K562 (cell line): ENCODE data around the gene CEP170. TPM values are rescaled to one million over a fixed set of nuclear protein-coding genes. Genes with fewer than 3 reads are reported as not detected.
"Not testable (repeated sequence)": the region's sequence is repeated elsewhere in the genome, so short reads cannot be mapped to it uniquely, and the experiment has no call there.

Experiments used
- ATAC-seq: fragments of 200-7000 bp; cut with Tn5 transposase; 3 replicates; pipeline ENCODE4 v1.9.1; 2020; ENCODE audit warnings: moderate library complexity
- BruUV-seq: library from RNA; stranded (reverse); fragments of 400-500 nt; replicated peaks from 2 replicates; lab custom pipeline; 2021; lab: Mats Ljungman, UMichigan
- CTCF ChIA-PET: fragments of 300-600 bp; formaldehyde crosslinking; extraction: SDS; loops from one replicate; lab custom pipeline; 2021; ENCODE audit warnings: low intra/inter-chr PET ratio; lab: Yijun Ruan, JAX
- POLR2A ChIA-PET: fragments of 300-600, 350-650 bp; sonication (Branson Sonifier 250); formaldehyde crosslinking; extraction: SDS; loops from one replicate; lab custom pipeline; 2021; ENCODE audit warnings: antibody characterized with exemption, inconsistent platforms; lab: Yijun Ruan, JAX
- DNase-seq, 4 experiments: peaks; one replicate each; pipeline versions ENCODE4 v3.0.0 to v3.0.0-alpha.2; 2011 to 2018; ENCODE audit warnings: low spot score in 3 of 4, mixed read lengths in 3 of 4; ENCODE audit errors: extremely low read depth in 1 of 4
- FAIRE-seq: peaks from 2 replicates; lab custom pipeline; 2011; peaks lifted over from hg19 to GRCh38; lab: Jason Lieb, UNC
- H2AFZ ChIP-seq: 2 replicates; pipeline ENCODE4 v1.6.0; 2011; ENCODE audit warnings: low read depth, low read length, control low read depth, inconsistent platforms
- H3K27ac ChIP-seq: fragments of 200-600 bp; 3 replicates; pipeline ENCODE4 v1.8.0; 2011; ENCODE audit warnings: low read depth, mild to moderate bottlenecking, control low read depth, inconsistent platforms, low read length, moderate library complexity, mixed read lengths; ENCODE audit errors: extremely low read depth
- H3K27me3 ChIP-seq, 2 experiments: fragments of 300-600 bp in 1 of 2; 2 replicates in 1 of 2; 3 replicates in 1 of 2; pipeline versions ENCODE4 v1.6.0 to v1.8.0; 2011; ENCODE audit warnings: inconsistent platforms in 2 of 2, low read length in 2 of 2, mild to moderate bottlenecking in 1 of 2, mixed read lengths in 1 of 2, moderate library complexity in 1 of 2; ENCODE audit not compliant: control insufficient read depth in 2 of 2, insufficient read depth in 2 of 2
- H3K36me3 ChIP-seq: fragments of 300-600 bp; 3 replicates; pipeline ENCODE4 v1.8.0; 2011; ENCODE audit warnings: mild to moderate bottlenecking, low read length, inconsistent platforms; ENCODE audit not compliant: control insufficient read depth, insufficient read depth
- H3K4me1 ChIP-seq, 2 experiments: fragments of 200-600 bp in 1 of 2; replicated peaks in 1 of 2; 2 replicates in 1 of 2; 3 replicates in 1 of 2; pipeline versions ENCODE4 v1.5.1 to v1.8.0; 2011; ENCODE audit warnings: inconsistent platforms in 2 of 2, low read length in 2 of 2, mild to moderate bottlenecking in 1 of 2, mixed read lengths in 1 of 2, moderate library complexity in 1 of 2; ENCODE audit not compliant: control insufficient read depth in 2 of 2, insufficient read depth in 2 of 2
- H3K4me2 ChIP-seq: 2 replicates; pipeline ENCODE4 v1.6.1; 2011; ENCODE audit warnings: low read length, control low read depth, inconsistent platforms, mixed read lengths; ENCODE audit not compliant: insufficient read depth
- H3K4me3 ChIP-seq: fragments of 200-600 bp; sonication (generic), shearing (Covaris generic); 2 replicates; pipeline ENCODE4 v1.5.1; 2016; ENCODE audit warnings: control low read depth, inconsistent platforms
- H3K79me2 ChIP-seq: fragments of 200-600 bp; 3 replicates; pipeline ENCODE4 v1.8.0; 2011; ENCODE audit warnings: low read length, inconsistent platforms; ENCODE audit not compliant: control insufficient read depth, insufficient read depth
- H3K9ac ChIP-seq, 2 experiments: 2 replicates each; pipeline versions ENCODE4 v1.6.0 to v1.6.1; 2011; ENCODE audit warnings: low read depth in 2 of 2, low read length in 2 of 2, control low read depth in 1 of 2, inconsistent platforms in 1 of 2, mild to moderate bottlenecking in 1 of 2, mixed read lengths in 1 of 2; ENCODE audit not compliant: insufficient read depth in 1 of 2
- H3K9me1 ChIP-seq: one replicate; pipeline ENCODE4 v1.6.0; 2011; ENCODE audit warnings: inconsistent platforms, mild to moderate bottlenecking, low read length, moderate library complexity; ENCODE audit not compliant: control insufficient read depth, insufficient read depth
- H3K9me3 ChIP-seq: replicated peaks from 2 replicates; pipeline ENCODE4 v1.5.1; 2011; ENCODE audit warnings: low read depth, low read length, inconsistent platforms; ENCODE audit not compliant: control insufficient read depth, insufficient read depth
- H4K20me1 ChIP-seq: replicated peaks from 2 replicates; pipeline ENCODE4 v1.6.1; 2011; ENCODE audit warnings: low read length, inconsistent platforms, mixed read lengths; ENCODE audit not compliant: control insufficient read depth, insufficient read depth
- FOSL1 ChIP-seq: fragments of 200-800 bp; sonication (Bioruptor generic); conservative IDR thresholded peaks from 2 replicates; pipeline ENCODE4 v1.6.1; 2016; ENCODE audit warnings: missing genetic modification characterization, missing compliant biosample characterization
- FOXA3 ChIP-seq, 2 experiments: fragments of 450-650 bp in 1 of 2; sonication (generic) in 1 of 2; formaldehyde crosslinking; IDR thresholded peaks in 1 of 2; conservative IDR thresholded peaks in 1 of 2; 2 replicates each; pipeline versions ENCODE4 v1.4.0 to v1.8.0; 2020 to 2022; ENCODE audit warnings: mild to moderate bottlenecking in 2 of 2, missing genetic modification reagents in 1 of 2
- SOX6 ChIP-seq: fragments of 450-650 bp; IDR thresholded peaks from 2 replicates; pipeline ENCODE4 v1.6.1; 2014; ENCODE audit warnings: mild to moderate bottlenecking
- WGBS: fragments of 100-300 bp; shearing (Covaris generic); methylation state at CpG from one replicate; pipeline ENCODE4 v1.1.6; 2016; ENCODE audit warnings: low coverage, mixed read lengths; ENCODE audit not compliant: insufficient coverage; ENCODE audit errors: missing lambda C conversion rate; 5-methylcytosine and 5-hydroxymethylcytosine counted together
- in situ Hi-C: fragments of 300-500 bp; cut with MboI; formaldehyde crosslinking; loops from 4 replicates; pipeline ENCODE4 v1.15.0; 2018; ENCODE audit warnings: inconsistent platforms, mixed read lengths
- intact Hi-C: fragments of 100-400 bp; cut with micrococcal nuclease; formaldehyde crosslinking; loops from 2 replicates; pipeline ENCODE4 v1.14.2; 2022
- polyA plus RNA-seq, 8 experiments: library from polyadenylated mRNA; depleted of rRNA in 4 of 8; stranded (reverse) in 5 of 8; unstranded in 3 of 8; fragments of >200 nt; fragmentation: Nextera tagmentation in 2 of 8; fragmentation: Illumina TruSeq in 1 of 8; extraction: Ambion mirVana in 2 of 8; extraction: Trizol in 1 of 8; gene quantifications; 2 replicates each; pipeline versions ENCODE4 v1.2.1 to v1.2.3, GENCODE V29; 2011 to 2014; ENCODE audit warnings: inconsistent platforms in 1 of 8, missing spikeins in 1 of 8
- total RNA-seq, 7 experiments: library from RNA; depleted of rRNA in 6 of 7; stranded (reverse); fragments of >200 nt in 6 of 7; fragmentation: Illumina TruSeq in 2 of 7; extraction: Trizol in 2 of 7; gene quantifications; 2 replicates each; pipeline versions ENCODE4 v1.2.1 to v1.2.3, GENCODE V29; 2011 to 2021; ENCODE audit warnings: low replicate concordance in 1 of 7

The CEP170 gene
- total and polyA plus RNA-seq, 9 of the 15 experiments (the other 6 are each of a cell fraction or from before 2014, with no cell fraction given) = 22.6 to 110 (median 68.5) TPM

DNA sequence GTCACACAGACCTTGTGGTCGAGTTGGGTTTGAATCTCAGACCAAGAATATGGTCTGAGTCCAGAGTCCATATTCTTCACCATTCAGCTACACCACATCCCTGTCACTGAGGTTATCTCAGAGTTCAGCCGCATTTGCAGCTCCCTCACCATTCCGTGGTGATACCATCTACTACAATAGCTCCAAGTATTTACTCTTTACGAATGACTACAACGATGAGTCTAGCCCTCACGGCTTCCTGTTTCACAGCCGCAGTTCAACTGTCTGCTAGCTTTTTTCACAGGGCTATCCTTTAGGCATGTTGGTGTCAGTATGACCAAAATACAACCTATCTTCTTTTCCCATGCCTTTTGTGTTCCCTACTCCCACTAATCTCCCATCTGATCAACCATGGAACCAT lies 104.2 kb downstream of the CEP170 start:
- H3K79me2 ChIP-seq, intact Hi-C loops, H3K9ac ChIP-seq, H3K27me3 ChIP-seq, H4K20me1 ChIP-seq, H3K9me3 ChIP-seq, POLR2A ChIA-PET, H3K9me1 ChIP-seq, H3K27ac ChIP-seq, H3K4me1 ChIP-seq, in situ Hi-C loops, CTCF ChIA-PET, H3K4me2 ChIP-seq, FAIRE-seq, BruUV-seq, H2AFZ ChIP-seq, H3K4me3 ChIP-seq: not testable (repeated sequence)
- H3K36me3 ChIP-seq = peaks cover 23% of the 10 kb centered on the region; the same call in 2 of the 3 replicates
- ATAC-seq (peak; percentile 72), DNase-seq (peak in 1 of 4 experiments; percentile 13)
- WGBS = 27% methylated on average over 7 of the region's 7 CpGs
- TF ChIP-seq SOX6 (peak; percentile 26; the same call in 1 of the 2 replicates), FOXA3 (CRISPR knock-in tag; conservative IDR thresholded peaks at IDR 0.05 in 1 of 2, IDR thresholded peaks at IDR 0.05 in 1 of 2) (peak in 1 of 2 experiments; percentile 31; a peak in 1 of 4 replicates), FOSL1 (tag) (0 out of 2 replicates have a peak, but pooled peaks have one; percentile 24)

DNA sequence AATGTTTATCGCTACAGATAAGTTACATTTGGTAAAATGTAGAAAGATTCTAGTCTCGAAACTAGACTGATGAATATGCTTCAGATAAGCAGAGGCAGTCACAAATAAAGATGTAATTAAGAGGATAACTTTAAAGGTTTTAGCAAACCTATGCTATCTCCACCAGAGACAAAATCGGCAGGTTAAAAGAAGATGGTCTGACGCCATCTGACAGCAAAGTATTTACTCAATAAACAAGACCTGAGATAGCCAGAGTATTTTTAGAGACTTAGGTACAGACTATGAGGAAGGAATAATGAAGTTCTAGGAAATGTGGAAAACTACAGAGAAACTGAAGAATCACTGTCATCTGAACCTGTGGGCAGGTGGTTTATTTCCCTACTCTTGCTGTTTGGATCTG lies 106.0 kb downstream of the CEP170 start:
- DNase-seq, H3K27me3 ChIP-seq, H2AFZ ChIP-seq, H3K9ac ChIP-seq, H3K4me3 ChIP-seq, H3K4me2 ChIP-seq, H3K9me3 ChIP-seq, CTCF ChIA-PET, in situ Hi-C loops, ATAC-seq, H3K79me2 ChIP-seq, FAIRE-seq, intact Hi-C loops, H3K9me1 ChIP-seq, POLR2A ChIA-PET, H4K20me1 ChIP-seq, H3K4me1 ChIP-seq, BruUV-seq, H3K27ac ChIP-seq: not testable (repeated sequence)
- WGBS = 93% methylated on average over 4 of the region's 4 CpGs
- peaks cover 15% of the 10 kb centered on the region; the same call in 2 of the 3 replicates for H3K36me3 ChIP-seq

DNA sequence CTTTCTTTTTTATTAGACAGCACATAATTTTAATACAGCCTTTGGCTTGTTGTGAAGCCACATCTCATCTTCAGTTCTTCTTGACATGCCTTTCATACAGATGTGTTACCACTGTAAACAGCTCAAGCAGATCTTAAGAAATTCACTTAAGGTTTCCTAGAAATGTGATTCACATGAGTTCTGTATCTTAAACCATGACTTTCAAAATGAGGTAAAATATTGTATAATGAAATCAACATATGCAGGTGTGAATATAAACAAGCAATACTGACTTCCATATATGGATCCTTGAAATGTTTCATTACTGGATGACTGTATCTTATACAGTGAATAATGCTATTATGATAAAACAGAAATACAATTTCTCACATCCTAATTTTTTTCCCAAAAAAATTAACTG lies 107.7 kb downstream of the CEP170 start:
- POLR2A ChIA-PET, H2AFZ ChIP-seq, DNase-seq, H3K36me3 ChIP-seq, H3K9ac ChIP-seq, BruUV-seq, H3K4me2 ChIP-seq, H4K20me1 ChIP-seq, H3K9me1 ChIP-seq, intact Hi-C loops, H3K4me1 ChIP-seq, in situ Hi-C loops, ATAC-seq, H3K4me3 ChIP-seq, H3K27me3 ChIP-seq, H3K27ac ChIP-seq, FAIRE-seq, H3K79me2 ChIP-seq, H3K9me3 ChIP-seq, CTCF ChIA-PET: not testable (repeated sequence)
